ENCODE measurements around the gene EOMES. TPM values are rescaled to one million over a fixed set of nuclear protein-coding genes. Genes with fewer than 3 reads are reported as not detected.

EOMES gene
- total and polyA plus RNA-seq, 2 experiments from 2014 or later: 0.10 TPM

DNA sequence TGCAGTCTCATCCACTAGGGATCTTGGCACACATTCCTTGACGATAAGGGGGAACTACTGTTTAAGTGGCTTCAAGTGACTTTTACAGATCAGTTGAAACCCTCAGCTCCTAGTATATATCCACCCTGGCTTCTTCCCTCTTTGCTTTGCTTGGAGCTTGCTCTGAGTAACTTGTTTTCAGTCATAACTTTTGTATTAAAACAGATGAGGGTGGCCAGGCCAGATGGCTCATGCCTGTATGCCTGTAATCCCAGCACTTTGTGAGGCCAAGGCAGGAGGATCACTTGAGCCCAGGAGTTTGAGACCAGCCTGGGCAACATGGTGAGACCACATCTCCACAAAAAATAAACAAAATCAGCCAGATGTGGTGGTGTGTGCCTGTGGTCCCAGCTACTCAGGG lies 42.4 kb downstream of the EOMES start (continued):
- TF ChIP-seq, protein P1, sequence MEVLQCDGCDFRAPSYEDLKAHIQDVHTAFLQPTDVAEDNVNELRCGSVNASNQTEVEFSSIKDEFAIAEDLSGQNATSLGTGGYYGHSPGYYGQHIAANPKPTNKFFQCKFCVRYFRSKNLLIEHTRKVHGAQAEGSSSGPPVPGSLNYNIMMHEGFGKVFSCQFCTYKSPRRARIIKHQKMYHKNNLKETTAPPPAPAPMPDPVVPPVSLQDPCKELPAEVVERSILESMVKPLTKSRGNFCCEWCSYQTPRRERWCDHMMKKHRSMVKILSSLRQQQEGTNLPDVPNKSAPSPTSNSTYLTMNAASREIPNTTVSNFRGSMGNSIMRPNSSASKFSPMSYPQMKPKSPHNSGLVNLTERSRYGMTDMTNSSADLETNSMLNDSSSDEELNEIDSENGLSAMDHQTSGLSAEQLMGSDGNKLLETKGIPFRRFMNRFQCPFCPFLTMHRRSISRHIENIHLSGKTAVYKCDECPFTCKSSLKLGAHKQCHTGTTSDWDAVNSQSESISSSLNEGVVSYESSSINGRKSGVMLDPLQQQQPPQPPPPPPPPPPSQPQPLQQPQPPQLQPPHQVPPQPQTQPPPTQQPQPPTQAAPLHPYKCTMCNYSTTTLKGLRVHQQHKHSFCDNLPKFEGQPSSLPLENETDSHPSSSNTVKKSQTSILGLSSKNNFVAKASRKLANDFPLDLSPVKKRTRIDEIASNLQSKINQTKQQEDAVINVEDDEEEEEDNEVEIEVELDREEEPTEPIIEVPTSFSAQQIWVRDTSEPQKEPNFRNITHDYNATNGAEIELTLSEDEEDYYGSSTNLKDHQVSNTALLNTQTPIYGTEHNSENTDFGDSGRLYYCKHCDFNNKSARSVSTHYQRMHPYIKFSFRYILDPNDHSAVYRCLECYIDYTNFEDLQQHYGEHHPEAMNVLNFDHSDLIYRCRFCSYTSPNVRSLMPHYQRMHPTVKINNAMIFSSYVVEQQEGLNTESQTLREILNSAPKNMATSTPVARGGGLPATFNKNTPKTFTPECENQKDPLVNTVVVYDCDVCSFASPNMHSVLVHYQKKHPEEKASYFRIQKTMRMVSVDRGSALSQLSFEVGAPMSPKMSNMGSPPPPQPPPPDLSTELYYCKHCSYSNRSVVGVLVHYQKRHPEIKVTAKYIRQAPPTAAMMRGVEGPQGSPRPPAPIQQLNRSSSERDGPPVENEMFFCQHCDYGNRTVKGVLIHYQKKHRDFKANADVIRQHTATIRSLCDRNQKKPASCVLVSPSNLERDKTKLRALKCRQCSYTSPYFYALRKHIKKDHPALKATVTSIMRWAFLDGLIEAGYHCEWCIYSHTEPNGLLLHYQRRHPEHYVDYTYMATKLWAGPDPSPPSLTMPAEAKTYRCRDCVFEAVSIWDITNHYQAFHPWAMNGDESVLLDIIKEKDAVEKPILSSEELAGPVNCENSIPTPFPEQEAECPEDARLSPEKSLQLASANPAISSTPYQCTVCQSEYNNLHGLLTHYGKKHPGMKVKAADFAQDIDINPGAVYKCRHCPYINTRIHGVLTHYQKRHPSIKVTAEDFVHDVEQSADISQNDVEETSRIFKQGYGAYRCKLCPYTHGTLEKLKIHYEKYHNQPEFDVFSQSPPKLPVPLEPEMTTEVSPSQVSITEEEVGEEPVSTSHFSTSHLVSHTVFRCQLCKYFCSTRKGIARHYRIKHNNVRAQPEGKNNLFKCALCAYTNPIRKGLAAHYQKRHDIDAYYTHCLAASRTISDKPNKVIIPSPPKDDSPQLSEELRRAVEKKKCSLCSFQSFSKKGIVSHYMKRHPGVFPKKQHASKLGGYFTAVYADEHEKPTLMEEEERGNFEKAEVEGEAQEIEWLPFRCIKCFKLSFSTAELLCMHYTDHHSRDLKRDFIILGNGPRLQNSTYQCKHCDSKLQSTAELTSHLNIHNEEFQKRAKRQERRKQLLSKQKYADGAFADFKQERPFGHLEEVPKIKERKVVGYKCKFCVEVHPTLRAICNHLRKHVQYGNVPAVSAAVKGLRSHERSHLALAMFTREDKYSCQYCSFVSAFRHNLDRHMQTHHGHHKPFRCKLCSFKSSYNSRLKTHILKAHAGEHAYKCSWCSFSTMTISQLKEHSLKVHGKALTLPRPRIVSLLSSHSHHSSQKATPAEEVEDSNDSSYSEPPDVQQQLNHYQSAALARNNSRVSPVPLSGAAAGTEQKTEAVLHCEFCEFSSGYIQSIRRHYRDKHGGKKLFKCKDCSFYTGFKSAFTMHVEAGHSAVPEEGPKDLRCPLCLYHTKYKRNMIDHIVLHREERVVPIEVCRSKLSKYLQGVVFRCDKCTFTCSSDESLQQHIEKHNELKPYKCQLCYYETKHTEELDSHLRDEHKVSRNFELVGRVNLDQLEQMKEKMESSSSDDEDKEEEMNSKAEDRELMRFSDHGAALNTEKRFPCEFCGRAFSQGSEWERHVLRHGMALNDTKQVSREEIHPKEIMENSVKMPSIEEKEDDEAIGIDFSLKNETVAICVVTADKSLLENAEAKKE (CRISPR knock-in tag; IDR thresholded peaks at IDR 0.05): no peak

DNA sequence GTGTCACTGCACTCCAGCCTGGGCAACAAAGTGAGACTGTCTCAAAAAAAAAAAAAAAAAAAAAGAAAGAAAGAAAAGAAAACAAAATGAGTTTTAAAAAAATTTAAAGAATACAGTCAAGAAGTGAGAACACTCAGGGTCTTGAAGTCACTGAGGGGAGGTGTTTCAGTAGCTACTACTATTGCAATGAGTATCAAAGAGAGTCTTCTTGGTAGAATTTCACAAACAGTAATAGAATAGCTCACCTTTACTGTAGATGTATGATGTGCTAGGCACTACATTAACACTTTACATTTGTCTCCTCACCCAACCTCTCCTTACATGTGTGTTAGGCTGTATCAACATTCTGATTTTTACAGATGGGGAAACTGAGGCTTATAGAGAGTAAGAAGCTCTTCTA lies 43.9 kb downstream of the EOMES start:
- Histone ChIP-seq H3K36me3 (ENCODE audit: insufficient read depth) (no peaks in the 10 kb centered on the region), H2AFZ (no peak overlapping the region), H3K79me2 (replicated peaks; ENCODE audit: insufficient read depth) (no peaks in the 10 kb centered on the region), H3K27me3 (ENCODE audit: insufficient read depth) (no peaks in the 10 kb centered on the region), H3K27ac (ENCODE audit: low read depth) (no peak overlapping the region), H4K20me1 (replicated peaks; ENCODE audit: insufficient read depth) (no peaks in the 10 kb centered on the region), H3K4me3 (no peak overlapping the region), H3K4me2 (no peak overlapping the region), H3F3A (replicated peaks; ENCODE audit: low read depth) (peaks cover 4% of the 10 kb centered on the region; the same call in 1 of the 2 replicates), H3K4me1 (ENCODE audit: insufficient read depth) (peaks cover 13% of the 10 kb centered on the region; the same call in 1 of the 2 replicates), H3K9me2 (ENCODE audit: insufficient read depth) (no peaks in the 10 kb centered on the region)
- H3K27me3 Mint-ChIP-seq (ENCODE audit: insufficient read depth, low read depth, poor library complexity): peaks cover 3% of the 10 kb centered on the region
- H3K4me3 Mint-ChIP-seq: no peak overlapping the region
- peaks cover 19% of the 10 kb centered on the region for H3K4me1 Mint-ChIP-seq
- DNase-seq (ENCODE audit: low spot score): no peak
- ATAC-seq: no peak
- no peaks in the 10 kb centered on the region; the same call in 2 of the 3 replicates for H3K9me3 Mint-ChIP-seq
- H3K27ac Mint-ChIP-seq: no peak overlapping the region
- no peaks in the 10 kb centered on the region for H3K36me3 Mint-ChIP-seq (ENCODE audit: low read depth)
- TF ChIP-seq ZNF331 (CRISPR knock-in tag; IDR thresholded peaks at IDR 0.05; ENCODE audit: low read depth) (no peak), POLR2AphosphoS5 (IDR thresholded peaks at IDR 0.05; ENCODE audit: low read depth) (no peak)
- TF ChIP-seq, protein P2, sequence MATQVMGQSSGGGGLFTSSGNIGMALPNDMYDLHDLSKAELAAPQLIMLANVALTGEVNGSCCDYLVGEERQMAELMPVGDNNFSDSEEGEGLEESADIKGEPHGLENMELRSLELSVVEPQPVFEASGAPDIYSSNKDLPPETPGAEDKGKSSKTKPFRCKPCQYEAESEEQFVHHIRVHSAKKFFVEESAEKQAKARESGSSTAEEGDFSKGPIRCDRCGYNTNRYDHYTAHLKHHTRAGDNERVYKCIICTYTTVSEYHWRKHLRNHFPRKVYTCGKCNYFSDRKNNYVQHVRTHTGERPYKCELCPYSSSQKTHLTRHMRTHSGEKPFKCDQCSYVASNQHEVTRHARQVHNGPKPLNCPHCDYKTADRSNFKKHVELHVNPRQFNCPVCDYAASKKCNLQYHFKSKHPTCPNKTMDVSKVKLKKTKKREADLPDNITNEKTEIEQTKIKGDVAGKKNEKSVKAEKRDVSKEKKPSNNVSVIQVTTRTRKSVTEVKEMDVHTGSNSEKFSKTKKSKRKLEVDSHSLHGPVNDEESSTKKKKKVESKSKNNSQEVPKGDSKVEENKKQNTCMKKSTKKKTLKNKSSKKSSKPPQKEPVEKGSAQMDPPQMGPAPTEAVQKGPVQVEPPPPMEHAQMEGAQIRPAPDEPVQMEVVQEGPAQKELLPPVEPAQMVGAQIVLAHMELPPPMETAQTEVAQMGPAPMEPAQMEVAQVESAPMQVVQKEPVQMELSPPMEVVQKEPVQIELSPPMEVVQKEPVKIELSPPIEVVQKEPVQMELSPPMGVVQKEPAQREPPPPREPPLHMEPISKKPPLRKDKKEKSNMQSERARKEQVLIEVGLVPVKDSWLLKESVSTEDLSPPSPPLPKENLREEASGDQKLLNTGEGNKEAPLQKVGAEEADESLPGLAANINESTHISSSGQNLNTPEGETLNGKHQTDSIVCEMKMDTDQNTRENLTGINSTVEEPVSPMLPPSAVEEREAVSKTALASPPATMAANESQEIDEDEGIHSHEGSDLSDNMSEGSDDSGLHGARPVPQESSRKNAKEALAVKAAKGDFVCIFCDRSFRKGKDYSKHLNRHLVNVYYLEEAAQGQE (IDR thresholded peaks at IDR 0.05; ENCODE audit: unreplicated experiment): no peak
- TF ChIP-seq, protein P3, sequence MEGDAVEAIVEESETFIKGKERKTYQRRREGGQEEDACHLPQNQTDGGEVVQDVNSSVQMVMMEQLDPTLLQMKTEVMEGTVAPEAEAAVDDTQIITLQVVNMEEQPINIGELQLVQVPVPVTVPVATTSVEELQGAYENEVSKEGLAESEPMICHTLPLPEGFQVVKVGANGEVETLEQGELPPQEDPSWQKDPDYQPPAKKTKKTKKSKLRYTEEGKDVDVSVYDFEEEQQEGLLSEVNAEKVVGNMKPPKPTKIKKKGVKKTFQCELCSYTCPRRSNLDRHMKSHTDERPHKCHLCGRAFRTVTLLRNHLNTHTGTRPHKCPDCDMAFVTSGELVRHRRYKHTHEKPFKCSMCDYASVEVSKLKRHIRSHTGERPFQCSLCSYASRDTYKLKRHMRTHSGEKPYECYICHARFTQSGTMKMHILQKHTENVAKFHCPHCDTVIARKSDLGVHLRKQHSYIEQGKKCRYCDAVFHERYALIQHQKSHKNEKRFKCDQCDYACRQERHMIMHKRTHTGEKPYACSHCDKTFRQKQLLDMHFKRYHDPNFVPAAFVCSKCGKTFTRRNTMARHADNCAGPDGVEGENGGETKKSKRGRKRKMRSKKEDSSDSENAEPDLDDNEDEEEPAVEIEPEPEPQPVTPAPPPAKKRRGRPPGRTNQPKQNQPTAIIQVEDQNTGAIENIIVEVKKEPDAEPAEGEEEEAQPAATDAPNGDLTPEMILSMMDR (conservative IDR thresholded peaks at IDR 0.05; ENCODE audit: low read depth in 2 of 2): no peak
